Uterus (tissue), 2 donors: ENCODE measurements around the gene SHC4.

ENCODE experiments used
- POLR2A ChIP-seq, 2 donors: fragments of 450-650 bp; IDR thresholded peaks; one replicate each; pipeline ENCODE4 v1.6.1; 2016; ENCODE audit warnings: antibody characterized with exemption in 2 of 2, mild to moderate bottlenecking in 1 of 2, moderate library complexity in 1 of 2
- TF ChIP-seq, protein P1 (sequence below), 4 experiments: fragments of 200-600 bp in 2 of 4; fragments of 450-650 bp in 2 of 4; sonication (generic) in 2 of 4; IDR thresholded peaks; one replicate each; pipeline ENCODE4 v1.5.1; 2016 to 2019; ENCODE audit warnings: antibody characterized with exemption in 4 of 4, mild to moderate bottlenecking in 2 of 4, moderate library complexity in 1 of 4

DNA sequence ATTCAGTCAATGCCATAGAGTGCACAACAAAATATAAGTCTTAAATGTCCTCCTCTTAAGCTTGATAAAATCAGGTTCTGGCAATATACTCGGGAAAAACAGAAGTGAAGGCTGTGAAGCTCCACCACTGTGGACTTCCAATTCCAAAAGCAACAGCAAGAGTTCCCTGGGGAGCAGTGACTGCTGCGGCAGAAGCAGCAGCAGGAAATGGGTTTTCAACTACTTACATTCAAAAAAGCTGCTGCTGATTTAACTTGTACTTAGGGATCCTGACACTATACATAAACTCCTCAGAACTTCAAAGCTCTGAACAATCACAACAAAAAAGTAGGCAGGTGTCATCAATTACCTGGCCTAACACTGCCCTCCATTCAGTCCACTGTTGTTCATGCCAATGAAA is 157.6 kb downstream of the SHC4 start:
- TF ChIP-seq, protein P1, sequence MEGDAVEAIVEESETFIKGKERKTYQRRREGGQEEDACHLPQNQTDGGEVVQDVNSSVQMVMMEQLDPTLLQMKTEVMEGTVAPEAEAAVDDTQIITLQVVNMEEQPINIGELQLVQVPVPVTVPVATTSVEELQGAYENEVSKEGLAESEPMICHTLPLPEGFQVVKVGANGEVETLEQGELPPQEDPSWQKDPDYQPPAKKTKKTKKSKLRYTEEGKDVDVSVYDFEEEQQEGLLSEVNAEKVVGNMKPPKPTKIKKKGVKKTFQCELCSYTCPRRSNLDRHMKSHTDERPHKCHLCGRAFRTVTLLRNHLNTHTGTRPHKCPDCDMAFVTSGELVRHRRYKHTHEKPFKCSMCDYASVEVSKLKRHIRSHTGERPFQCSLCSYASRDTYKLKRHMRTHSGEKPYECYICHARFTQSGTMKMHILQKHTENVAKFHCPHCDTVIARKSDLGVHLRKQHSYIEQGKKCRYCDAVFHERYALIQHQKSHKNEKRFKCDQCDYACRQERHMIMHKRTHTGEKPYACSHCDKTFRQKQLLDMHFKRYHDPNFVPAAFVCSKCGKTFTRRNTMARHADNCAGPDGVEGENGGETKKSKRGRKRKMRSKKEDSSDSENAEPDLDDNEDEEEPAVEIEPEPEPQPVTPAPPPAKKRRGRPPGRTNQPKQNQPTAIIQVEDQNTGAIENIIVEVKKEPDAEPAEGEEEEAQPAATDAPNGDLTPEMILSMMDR (IDR thresholded peaks at IDR 0.05), result no peak
- no peak for TF ChIP-seq POLR2A (IDR thresholded peaks at IDR 0.05)
